Frontal cortex (tissue), 4 donors: ENCODE measurements around the gene ZNF687. TPM values are rescaled to one million over a fixed set of nuclear protein-coding genes. Genes with fewer than 3 reads are reported as not detected.

Experiments used
- DNase-seq, 2 donors: peaks; one replicate each; pipeline ENCODE4 v3.0.0; 2012; ENCODE audit warnings: low spot score in 2 of 2
- FAIRE-seq: peaks from 2 replicates; lab custom pipeline; 2012; peaks lifted over from hg19 to GRCh38; lab: Jason Lieb, UNC
- small RNA-seq: library from RNA; depleted of rRNA; stranded (forward); fragments of <200 nt; gene quantifications from one replicate; pipeline ENCODE3, GENCODE V24; 2014
- total RNA-seq: library from RNA; depleted of rRNA; stranded (reverse); fragments of >200 nt; gene quantifications from one replicate; pipeline ENCODE4 v1.2.3, GENCODE V29; 2014
- donor health status: control.
- donor health status: control.
- donor health status: control.

The ZNF687 gene
- total RNA-seq, 1 donor from 2014 or later = 4.9 TPM

DNA sequence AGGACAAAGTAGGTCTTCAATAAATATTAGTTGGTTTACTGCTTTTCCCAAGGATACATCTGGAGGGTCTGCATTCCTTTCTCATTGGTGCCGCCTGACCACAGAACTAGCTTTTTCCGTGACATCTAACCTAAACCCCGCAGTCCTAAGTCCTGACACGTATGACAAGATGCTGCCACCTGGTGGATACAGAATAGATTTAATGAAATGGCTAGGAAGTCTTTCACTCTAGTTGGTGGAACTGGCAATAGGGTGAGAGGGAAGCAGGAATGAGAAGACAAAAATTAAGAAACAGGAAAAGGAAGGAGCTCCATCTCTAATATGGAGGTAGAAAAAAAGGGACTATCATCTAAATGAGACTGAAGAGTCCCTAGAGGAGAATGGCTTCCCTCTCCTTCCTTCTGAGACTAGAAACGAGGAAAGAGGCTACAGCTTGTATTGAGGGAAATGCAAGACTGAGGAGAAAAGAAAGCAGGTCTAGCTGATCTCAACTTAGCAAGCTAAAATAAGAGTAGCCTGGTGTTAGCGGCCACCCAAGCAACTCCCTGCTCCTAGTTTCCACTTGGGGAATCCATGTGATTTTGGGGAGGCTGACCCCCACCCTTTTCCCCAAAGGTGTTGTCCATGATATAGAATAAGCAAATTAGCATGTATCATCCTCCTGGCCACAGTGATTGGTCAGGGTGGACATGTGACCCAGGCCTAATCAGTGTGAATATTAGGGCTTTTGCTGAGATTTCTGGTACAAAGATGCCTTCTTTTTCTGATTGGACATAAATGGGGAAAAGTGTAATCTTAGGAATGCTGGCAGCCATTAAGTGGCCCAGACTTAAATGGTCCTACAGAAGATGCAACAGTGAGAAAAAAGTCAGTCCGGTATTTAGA is 59.0 kb downstream of the ZNF687 start:
- FAIRE-seq (no peak), DNase-seq (peak; percentile 41 to 54)

Small RNA genes lying within 50 kb of the gene (small RNA-seq; reads per million reads assigned to genes)
- gene RN7SL444P = not detected

Other genes with a start within 250 kb of the ZNF687 start
- gene BNIPL, start 245.7 kb upstream of the ZNF687 start, total RNA-seq = under 0.01 TPM
- 2.0 TPM for gene C1orf56, start 234.5 kb upstream of the ZNF687 start, total RNA-seq
- gene CDC42SE1, start 222.7 kb upstream of the ZNF687 start, total RNA-seq = 31.0 TPM
- gene MLLT11, start 221.9 kb upstream of the ZNF687 start, total RNA-seq = 95.8 TPM
- gene GABPB2, start 211.5 kb upstream of the ZNF687 start, total RNA-seq = 9.4 TPM
- 16.7 TPM for gene SEMA6C, start 135.7 kb upstream of the ZNF687 start, total RNA-seq
- gene TNFAIP8L2, start 125.7 kb upstream of the ZNF687 start, total RNA-seq = 0.82 TPM
- gene LYSMD1, start 116.4 kb upstream of the ZNF687 start, total RNA-seq = 24.1 TPM
- gene SCNM1, start 116.2 kb upstream of the ZNF687 start, total RNA-seq = 27.3 TPM
- not detected for gene TMOD4, start 106.3 kb upstream of the ZNF687 start, total RNA-seq
- 106 TPM for gene VPS72, start 92.1 kb upstream of the ZNF687 start, total RNA-seq
- 70.5 TPM for gene PIP5K1A, start 83.7 kb upstream of the ZNF687 start, total RNA-seq
- 110 TPM for gene PSMD4, start 27.6 kb upstream of the ZNF687 start, total RNA-seq
- gene PI4KB, start 45.1 kb downstream of the ZNF687 start, total RNA-seq = 28.5 TPM
- gene RFX5, start 65.0 kb downstream of the ZNF687 start, total RNA-seq = 14.3 TPM
- gene SELENBP1, start 90.4 kb downstream of the ZNF687 start, total RNA-seq = 6.5 TPM
- gene PSMB4, start 117.3 kb downstream of the ZNF687 start, total RNA-seq = 369 TPM
- gene POGZ, start 177.2 kb downstream of the ZNF687 start, total RNA-seq = 33.4 TPM
- 2.0 TPM for gene CGN, start 229.1 kb downstream of the ZNF687 start, total RNA-seq